ENCODE data around the gene RHBDD1.

Gene RHBDD1

GRCh38 chr2:226873051-226873620 lies 37.3 kb downstream of the RHBDD1 start:
- no peaks in the 10 kb centered on the region; the same call in 1 of the 2 replicates for H3K36me3 ChIP-seq (ENCODE audit: low read length)

GRCh38 chr2:226873826-226874225 lies 38.0 kb downstream of the RHBDD1 start:
- no peaks in the 10 kb centered on the region for H4K20me1 ChIP-seq (ENCODE audit: low read depth, low read length)
- no peaks in the 10 kb centered on the region for H3K79me2 ChIP-seq (ENCODE audit: insufficient read depth, low read length)
- no peak for TF ChIP-seq EZH2phosphoT487 (conservative IDR thresholded peaks at IDR 0.05; ENCODE audit: low read length)
- TF ChIP-seq, protein P1, sequence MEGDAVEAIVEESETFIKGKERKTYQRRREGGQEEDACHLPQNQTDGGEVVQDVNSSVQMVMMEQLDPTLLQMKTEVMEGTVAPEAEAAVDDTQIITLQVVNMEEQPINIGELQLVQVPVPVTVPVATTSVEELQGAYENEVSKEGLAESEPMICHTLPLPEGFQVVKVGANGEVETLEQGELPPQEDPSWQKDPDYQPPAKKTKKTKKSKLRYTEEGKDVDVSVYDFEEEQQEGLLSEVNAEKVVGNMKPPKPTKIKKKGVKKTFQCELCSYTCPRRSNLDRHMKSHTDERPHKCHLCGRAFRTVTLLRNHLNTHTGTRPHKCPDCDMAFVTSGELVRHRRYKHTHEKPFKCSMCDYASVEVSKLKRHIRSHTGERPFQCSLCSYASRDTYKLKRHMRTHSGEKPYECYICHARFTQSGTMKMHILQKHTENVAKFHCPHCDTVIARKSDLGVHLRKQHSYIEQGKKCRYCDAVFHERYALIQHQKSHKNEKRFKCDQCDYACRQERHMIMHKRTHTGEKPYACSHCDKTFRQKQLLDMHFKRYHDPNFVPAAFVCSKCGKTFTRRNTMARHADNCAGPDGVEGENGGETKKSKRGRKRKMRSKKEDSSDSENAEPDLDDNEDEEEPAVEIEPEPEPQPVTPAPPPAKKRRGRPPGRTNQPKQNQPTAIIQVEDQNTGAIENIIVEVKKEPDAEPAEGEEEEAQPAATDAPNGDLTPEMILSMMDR (IDR thresholded peaks at IDR 0.05; ENCODE audit: insufficient read depth, low read length, poor library complexity, severe bottlenecking): no peak
- H3K9me2 ChIP-seq (replicated peaks; ENCODE audit: insufficient read depth, low read length): no peaks in the 10 kb centered on the region
- no peaks in the 10 kb centered on the region; the same call in 1 of the 2 replicates for H3K36me3 ChIP-seq (ENCODE audit: low read length)
- no peaks in the 10 kb centered on the region for H3F3A ChIP-seq (ENCODE audit: insufficient read depth)
- H3K4me3 ChIP-seq (ENCODE audit: insufficient read depth, low read length, poor library complexity, severe bottlenecking): no peak overlapping the region
- H3K9ac ChIP-seq (ENCODE audit: low read length): no peak overlapping the region
- H3K9me3 ChIP-seq (ENCODE audit: insufficient read depth, low read length): no peaks in the 10 kb centered on the region
- H3K4me2 ChIP-seq (ENCODE audit: low read depth, low read length, poor library complexity, severe bottlenecking): no peak overlapping the region
- H3K27me3 ChIP-seq (ENCODE audit: low read length): no peaks in the 10 kb centered on the region
- H3K27ac ChIP-seq (ENCODE audit: low read depth, low read length): no peak overlapping the region
- no peak overlapping the region for H2AFZ ChIP-seq (ENCODE audit: low read depth, low read length, severe bottlenecking)

More at GRCh38 chr2:226873051-226873620, 37.3 kb downstream of the RHBDD1 start:
- no peaks in the 10 kb centered on the region for H3F3A ChIP-seq (ENCODE audit: insufficient read depth)
- no peak overlapping the region for H2AFZ ChIP-seq (ENCODE audit: low read depth, low read length, severe bottlenecking)
- no peak overlapping the region for H3K27ac ChIP-seq (ENCODE audit: low read depth, low read length)
- H3K9me3 ChIP-seq (ENCODE audit: insufficient read depth, low read length): no peaks in the 10 kb centered on the region
- H3K4me2 ChIP-seq (ENCODE audit: low read depth, low read length, poor library complexity, severe bottlenecking): no peak overlapping the region
- H4K20me1 ChIP-seq (ENCODE audit: low read depth, low read length): no peaks in the 10 kb centered on the region
- H3K79me2 ChIP-seq (ENCODE audit: insufficient read depth, low read length): no peaks in the 10 kb centered on the region
- H3K9me2 ChIP-seq (replicated peaks; ENCODE audit: insufficient read depth, low read length): no peaks in the 10 kb centered on the region
- H3K4me3 ChIP-seq (ENCODE audit: insufficient read depth, low read length, poor library complexity, severe bottlenecking): no peak overlapping the region
- TF ChIP-seq, protein P1 (IDR thresholded peaks at IDR 0.05; ENCODE audit: insufficient read depth, low read length, poor library complexity, severe bottlenecking): no peak
- TF ChIP-seq EZH2phosphoT487 (conservative IDR thresholded peaks at IDR 0.05; ENCODE audit: low read length): no peak
- H3K9ac ChIP-seq (ENCODE audit: low read length): no peak overlapping the region
- H3K27me3 ChIP-seq (ENCODE audit: low read length): no peaks in the 10 kb centered on the region

- H3K9me3 ChIP-seq (ENCODE audit: insufficient read depth, low read length): no peaks in the 10 kb centered on the region
- H3K27me3 ChIP-seq (ENCODE audit: low read length): no peaks in the 10 kb centered on the region
- no peaks in the 10 kb centered on the region for H4K20me1 ChIP-seq (ENCODE audit: low read depth, low read length)
- H2AFZ ChIP-seq (ENCODE audit: low read depth, low read length, severe bottlenecking): no peak overlapping the region
- no peak overlapping the region for H3K4me2 ChIP-seq (ENCODE audit: low read depth, low read length, poor library complexity, severe bottlenecking)
- H3F3A ChIP-seq (ENCODE audit: insufficient read depth): no peaks in the 10 kb centered on the region
- no peaks in the 10 kb centered on the region for H3K9me2 ChIP-seq (replicated peaks; ENCODE audit: insufficient read depth, low read length)
- no peaks in the 10 kb centered on the region; the same call in 1 of the 2 replicates for H3K36me3 ChIP-seq (ENCODE audit: low read length)
- H3K27ac ChIP-seq (ENCODE audit: low read depth, low read length): no peak overlapping the region
- no peaks in the 10 kb centered on the region for H3K79me2 ChIP-seq (ENCODE audit: insufficient read depth, low read length)
- no peak overlapping the region for H3K9ac ChIP-seq (ENCODE audit: low read length)
- H3K4me3 ChIP-seq (ENCODE audit: insufficient read depth, low read length, poor library complexity, severe bottlenecking): no peak overlapping the region
- no peak for TF ChIP-seq EZH2phosphoT487 (conservative IDR thresholded peaks at IDR 0.05; ENCODE audit: low read length)
- TF ChIP-seq, protein P1 (IDR thresholded peaks at IDR 0.05; ENCODE audit: insufficient read depth, low read length, poor library complexity, severe bottlenecking): no peak
Measured at GRCh38 chr2:226874749-226875148, 38.9 kb downstream of the RHBDD1 start.

Measured in SU-DHL-6 (cell line).